HepG2 (cell line): Measurements from ENCODE around the gene GNG4. TPM values are rescaled to one million over a fixed set of nuclear protein-coding genes. Genes with fewer than 3 reads are reported as not detected.
A peak's percentile ranks its signal among the peaks of the same experiment; 100 is the strongest.

Experiments used
- AKAP8 ChIP-seq: sonication (generic); formaldehyde crosslinking; IDR thresholded peaks from 2 replicates; pipeline ENCODE4 v1.5.1; 2020; ENCODE audit warnings: mild to moderate bottlenecking, missing genetic modification reagents
- IKZF1 ChIP-seq: fragments of 450-650 bp; IDR thresholded peaks from 2 replicates; pipeline ENCODE4 v1.7.1; 2016
- MTA3 ChIP-seq: sonication (generic); formaldehyde crosslinking; IDR thresholded peaks from 2 replicates; pipeline ENCODE4 v1.4.0; 2020; ENCODE audit warnings: missing genetic modification reagents
- NFE2L2 ChIP-seq: fragments of 150-350 bp; IDR thresholded peaks from 2 replicates; pipeline ENCODE4 v1.6.1; 2014; ENCODE audit warnings: low read length
- ZFP62 ChIP-seq: sonication (generic); formaldehyde crosslinking; IDR thresholded peaks from 2 replicates; pipeline ENCODE4 v1.4.0; 2020; ENCODE audit warnings: missing genetic modification reagents
- ZNF136 ChIP-seq: sonication (generic); formaldehyde crosslinking; IDR thresholded peaks from 2 replicates; pipeline ENCODE4 v1.8.1; 2022; ENCODE audit warnings: low read depth, mild to moderate bottlenecking, moderate library complexity, missing genetic modification reagents
- ZNF18 ChIP-seq: sonication (generic); formaldehyde crosslinking; IDR thresholded peaks from 2 replicates; pipeline ENCODE4 v1.8.0; 2022; ENCODE audit warnings: mild to moderate bottlenecking, missing genetic modification reagents; ENCODE audit not compliant: insufficient replicate concordance
- ZNF331 ChIP-seq: sonication (generic); formaldehyde crosslinking; IDR thresholded peaks from 2 replicates; pipeline ENCODE4 v1.4.0; 2020; ENCODE audit warnings: missing genetic modification reagents
- ZNF432 ChIP-seq: sonication (generic); formaldehyde crosslinking; IDR thresholded peaks from 2 replicates; pipeline ENCODE4 v1.5.0; 2020; ENCODE audit warnings: missing genetic modification reagents, mild to moderate bottlenecking, borderline replicate concordance
- ZNF468 ChIP-seq: sonication (generic); formaldehyde crosslinking; IDR thresholded peaks from 2 replicates; pipeline ENCODE4 v1.8.0; 2022; ENCODE audit warnings: mild to moderate bottlenecking, moderate library complexity, missing genetic modification reagents
- ZNF550 ChIP-seq: sonication (generic); formaldehyde crosslinking; IDR thresholded peaks from 2 replicates; pipeline ENCODE4 v1.4.0; 2020; ENCODE audit warnings: mild to moderate bottlenecking, missing genetic modification reagents, borderline replicate concordance
- ZNF574 ChIP-seq: sonication (generic); formaldehyde crosslinking; IDR thresholded peaks from 2 replicates; pipeline ENCODE4 v1.4.0; 2020; ENCODE audit warnings: missing genetic modification reagents
- ZNF639 ChIP-seq: conservative IDR thresholded peaks from 2 replicates; pipeline ENCODE4 v1.6.1; 2018; ENCODE audit warnings: missing genetic modification reagents
- ZNF674 ChIP-seq: sonication (generic); formaldehyde crosslinking; IDR thresholded peaks from 2 replicates; pipeline ENCODE4 v1.5.0; 2020; ENCODE audit warnings: low read depth, mild to moderate bottlenecking, missing genetic modification reagents
- ZNF788 ChIP-seq: sonication (generic); formaldehyde crosslinking; IDR thresholded peaks from 2 replicates; pipeline ENCODE4 v1.5.0; 2020; ENCODE audit warnings: mild to moderate bottlenecking, missing genetic modification reagents, borderline replicate concordance
- polyA plus RNA-seq, 8 experiments: library from polyadenylated mRNA; depleted of rRNA in 3 of 8; stranded (reverse) in 7 of 8; unstranded in 1 of 8; fragments of >200 nt; fragmentation: Illumina TruSeq in 4 of 8; extraction: Trizol in 4 of 8; gene quantifications; 2 replicates each; pipeline versions ENCODE4 v1.2.1 to v1.2.3, GENCODE V29; 2011 to 2016; ENCODE audit warnings: low read depth in 4 of 8, missing spikeins in 1 of 8, mixed read lengths in 1 of 8; ENCODE audit not compliant: insufficient read depth in 1 of 8
- total RNA-seq, 5 experiments: library from RNA; depleted of rRNA; stranded (reverse); fragments of >200 nt; fragmentation: Illumina TruSeq; extraction: Trizol; gene quantifications; 2 replicates each; pipeline ENCODE4 v1.2.3, GENCODE V29; 2016; ENCODE audit warnings: low read depth in 1 of 5
- TF ChIP-seq, protein P1 (sequence below): sonication (generic); formaldehyde crosslinking; IDR thresholded peaks from 2 replicates; pipeline ENCODE4 v1.4.0; 2020; ENCODE audit warnings: missing genetic modification reagents, mild to moderate bottlenecking, borderline replicate concordance
- TF ChIP-seq, protein P2 (sequence below): sonication (generic); formaldehyde crosslinking; conservative IDR thresholded peaks from 2 replicates; pipeline ENCODE4 v1.4.0; 2020; ENCODE audit warnings: missing genetic modification reagents

Gene GNG4
- total and polyA plus RNA-seq, 2 of the 13 experiments (the other 11 are each of a cell fraction or from before 2014, with no cell fraction given), result 27.1 to 69.5 TPM

- TF ChIP-seq ZNF788 (peak; percentile 88; the same call in 1 of the 2 replicates), ZNF639 (CRISPR knock-in tag) (0 out of 2 replicates have a peak, but pooled peaks have one; percentile 9), ZNF550 (CRISPR knock-in tag) (no peak), ZNF674 (CRISPR knock-in tag) (no peak), ZFP62 (CRISPR knock-in tag) (no peak), ZNF574 (peak; percentile 75), MTA3 (no peak), AKAP8 (CRISPR knock-in tag) (no peak), ZNF136 (no peak), ZNF331 (peak; percentile 93), IKZF1 (no peak), NFE2L2 (no peak), ZNF18 (CRISPR knock-in tag) (no peak), ZNF432 (no peak), ZNF468 (CRISPR knock-in tag) (no peak)
- TF ChIP-seq, protein P1, sequence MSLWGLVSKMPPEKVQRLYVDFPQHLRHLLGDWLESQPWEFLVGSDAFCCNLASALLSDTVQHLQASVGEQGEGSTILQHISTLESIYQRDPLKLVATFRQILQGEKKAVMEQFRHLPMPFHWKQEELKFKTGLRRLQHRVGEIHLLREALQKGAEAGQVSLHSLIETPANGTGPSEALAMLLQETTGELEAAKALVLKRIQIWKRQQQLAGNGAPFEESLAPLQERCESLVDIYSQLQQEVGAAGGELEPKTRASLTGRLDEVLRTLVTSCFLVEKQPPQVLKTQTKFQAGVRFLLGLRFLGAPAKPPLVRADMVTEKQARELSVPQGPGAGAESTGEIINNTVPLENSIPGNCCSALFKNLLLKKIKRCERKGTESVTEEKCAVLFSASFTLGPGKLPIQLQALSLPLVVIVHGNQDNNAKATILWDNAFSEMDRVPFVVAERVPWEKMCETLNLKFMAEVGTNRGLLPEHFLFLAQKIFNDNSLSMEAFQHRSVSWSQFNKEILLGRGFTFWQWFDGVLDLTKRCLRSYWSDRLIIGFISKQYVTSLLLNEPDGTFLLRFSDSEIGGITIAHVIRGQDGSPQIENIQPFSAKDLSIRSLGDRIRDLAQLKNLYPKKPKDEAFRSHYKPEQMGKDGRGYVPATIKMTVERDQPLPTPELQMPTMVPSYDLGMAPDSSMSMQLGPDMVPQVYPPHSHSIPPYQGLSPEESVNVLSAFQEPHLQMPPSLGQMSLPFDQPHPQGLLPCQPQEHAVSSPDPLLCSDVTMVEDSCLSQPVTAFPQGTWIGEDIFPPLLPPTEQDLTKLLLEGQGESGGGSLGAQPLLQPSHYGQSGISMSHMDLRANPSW, result no peak
- TF ChIP-seq, protein P2, sequence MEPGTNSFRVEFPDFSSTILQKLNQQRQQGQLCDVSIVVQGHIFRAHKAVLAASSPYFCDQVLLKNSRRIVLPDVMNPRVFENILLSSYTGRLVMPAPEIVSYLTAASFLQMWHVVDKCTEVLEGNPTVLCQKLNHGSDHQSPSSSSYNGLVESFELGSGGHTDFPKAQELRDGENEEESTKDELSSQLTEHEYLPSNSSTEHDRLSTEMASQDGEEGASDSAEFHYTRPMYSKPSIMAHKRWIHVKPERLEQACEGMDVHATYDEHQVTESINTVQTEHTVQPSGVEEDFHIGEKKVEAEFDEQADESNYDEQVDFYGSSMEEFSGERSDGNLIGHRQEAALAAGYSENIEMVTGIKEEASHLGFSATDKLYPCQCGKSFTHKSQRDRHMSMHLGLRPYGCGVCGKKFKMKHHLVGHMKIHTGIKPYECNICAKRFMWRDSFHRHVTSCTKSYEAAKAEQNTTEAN, result peak; percentile 65; the same call in 1 of the 2 replicates
These were observed 971 bp upstream of the GNG4 start (continued) for GRCh38 chr1:235650341-235651169.
